Upper lobe of left lung (tissue), 6 donors: ENCODE results near the gene EXOC3. TPM values are rescaled to one million over a fixed set of nuclear protein-coding genes. Genes with fewer than 3 reads are reported as not detected.
A peak's percentile ranks its signal among the peaks of the same experiment; 100 is the strongest.

Experiments
- ATAC-seq, 2 donors: fragments of 200-7000 bp; cut with Tn5 transposase; one replicate each; pipeline ENCODE4 v1.9.1; 2022; ENCODE audit warnings: mild to moderate bottlenecking in 2 of 2, moderate library complexity in 2 of 2; ENCODE audit not compliant: low FRiP score in 2 of 2
- DNase-seq, 2 donors: peaks; one replicate each; pipeline ENCODE4 v3.0.0-alpha.2; 2019 to 2020
- H3K27ac ChIP-seq, 4 donors: fragments of 200-600 bp; sonication (generic); one replicate each; pipeline ENCODE4 v1.5.1; 2016 to 2019
- H3K27me3 ChIP-seq, 4 donors: fragments of 200-600 bp; sonication (generic); one replicate each; pipeline ENCODE4 v1.5.1; 2017 to 2019
- H3K36me3 ChIP-seq, 4 donors: fragments of 200-600 bp; sonication (generic); one replicate each; pipeline ENCODE4 v1.5.1; 2016 to 2019
- H3K4me1 ChIP-seq, 4 donors: fragments of 200-600 bp; sonication (generic); one replicate each; pipeline ENCODE4 v1.5.1; 2018 to 2019
- H3K4me3 ChIP-seq, 4 donors: fragments of 200-600 bp; sonication (generic); one replicate each; pipeline ENCODE4 v1.5.1; 2017 to 2019; ENCODE audit warnings: mild to moderate bottlenecking in 2 of 4, moderate library complexity in 1 of 4
- H3K9me3 ChIP-seq, 4 donors: fragments of 200-600 bp; sonication (generic); one replicate each; pipeline ENCODE4 v1.5.1; 2018 to 2019
- CTCF ChIP-seq, 6 experiments: fragments of 450-650 bp in 4 of 6; fragments of 200-600 bp in 2 of 6; sonication (generic) in 2 of 6; IDR thresholded peaks; one replicate each; pipeline ENCODE4 v1.5.1; 2016 to 2019; ENCODE audit warnings: antibody characterized with exemption in 6 of 6
- EP300 ChIP-seq, 4 donors: sonication (generic); formaldehyde crosslinking; IDR thresholded peaks; one replicate each; pipeline ENCODE4 v1.5.1; 2017; ENCODE audit warnings: antibody characterized with exemption in 4 of 4, control low read depth in 2 of 4
- POLR2A ChIP-seq, 4 donors: fragments of 450-650 bp; IDR thresholded peaks; one replicate each; pipeline ENCODE4 v1.5.1; 2016 to 2017; ENCODE audit warnings: antibody characterized with exemption in 4 of 4, mild to moderate bottlenecking in 2 of 4
- POLR2AphosphoS5 ChIP-seq, 2 donors: sonication (generic); formaldehyde crosslinking; IDR thresholded peaks; one replicate each; pipeline ENCODE4 v1.5.1; 2017; ENCODE audit warnings: antibody characterized with exemption in 2 of 2
- WGBS, 2 donors: methylation state at CpG; one replicate each; pipeline ENCODE4 v1.1.5; 2017 to 2018; 5-methylcytosine and 5-hydroxymethylcytosine counted together
- total RNA-seq, 6 donors: library from RNA; depleted of rRNA in 4 of 6; stranded (reverse); fragments of >200 nt in 4 of 6; gene quantifications; one replicate each; pipeline versions ENCODE4 v1.1.0 to v1.2.1, GENCODE V29; 2016 to 2021
- donor health status: DM: no; HTN: no; CAD: no; lungs with moderate emphysema.
- donor health status: DM: no; HTN: yes; CAD: no; lungs with severe emphysema.

EXOC3 gene
- total RNA-seq, 6 donors from 2014 or later: 43.6 to 149 (median 64.5) TPM

- TF ChIP-seq EP300 (IDR thresholded peaks at IDR 0.05): no peak
- no peak for TF ChIP-seq POLR2AphosphoS5 (IDR thresholded peaks at IDR 0.05)
- TF ChIP-seq POLR2A (IDR thresholded peaks at IDR 0.05): no peak
- TF ChIP-seq CTCF (IDR thresholded peaks at IDR 0.05): no peak
- Histone ChIP-seq H3K27me3 (no peaks in the 10 kb centered on the region), H3K4me1 (peaks cover 0 to 5% (median 0%) of the 10 kb centered on the region in 4 donors), H3K36me3 (no peaks in the 10 kb centered on the region), H3K9me3 (no peaks in the 10 kb centered on the region), H3K4me3 (no peak overlapping the region), H3K27ac (no peak overlapping the region)
- DNase-seq (peak in 1 of 2 donors; percentile 41), ATAC-seq (no peak)
- 81 to 87% methylated on average over 4 to 9 of the region's 9 CpGs for WGBS, 2 donors
Measured at GRCh38 chr5:423233-423565, 19.8 kb upstream of the EXOC3 start.

- Histone ChIP-seq H3K36me3 (no peaks in the 10 kb centered on the region), H3K27me3 (no peaks in the 10 kb centered on the region), H3K4me1 (peaks cover 0 to 5% (median 0%) of the 10 kb centered on the region in 4 donors), H3K27ac (no peak overlapping the region), H3K4me3 (no peak overlapping the region), H3K9me3 (no peaks in the 10 kb centered on the region)
- ATAC-seq: no peak
- TF ChIP-seq POLR2A (IDR thresholded peaks at IDR 0.05): no peak
- TF ChIP-seq POLR2AphosphoS5 (IDR thresholded peaks at IDR 0.05): no peak
- TF ChIP-seq EP300 (IDR thresholded peaks at IDR 0.05): no peak
- TF ChIP-seq CTCF (IDR thresholded peaks at IDR 0.05): no peak
- WGBS, 2 donors: 78 to 87% methylated on average over 10 to 19 of the region's 24 CpGs
- DNase-seq: peak in 1 of 2 donors; percentile 57
Measured at GRCh38 chr5:423626-424261, 19.2 kb upstream of the EXOC3 start.

GRCh38 chr5:424301-425110, 18.5 kb upstream of the EXOC3 start:
- Histone ChIP-seq H3K27ac (no peak overlapping the region), H3K36me3 (no peaks in the 10 kb centered on the region), H3K4me1 (peaks cover 0 to 5% (median 0%) of the 10 kb centered on the region in 4 donors), H3K27me3 (no peaks in the 10 kb centered on the region), H3K9me3 (no peaks in the 10 kb centered on the region), H3K4me3 (no peak overlapping the region)
- 82 to 91% methylated on average over 8 of the region's 11 CpGs for WGBS, 2 donors
- DNase-seq: peak in 1 of 2 donors; percentile 63
- peak in 1 of 2 donors; percentile 26 for ATAC-seq
- TF ChIP-seq EP300 (IDR thresholded peaks at IDR 0.05): no peak
- TF ChIP-seq POLR2AphosphoS5 (IDR thresholded peaks at IDR 0.05): no peak
- no peak for TF ChIP-seq POLR2A (IDR thresholded peaks at IDR 0.05)
- no peak for TF ChIP-seq CTCF (IDR thresholded peaks at IDR 0.05)

- H3K4me3 ChIP-seq: no peak overlapping the region
- H3K4me1 ChIP-seq: peaks cover 0 to 5% (median 0%) of the 10 kb centered on the region in 4 donors
- WGBS, 2 donors: 37 to 44% methylated on average over 5 of the region's 5 CpGs
- no peak for DNase-seq
- no peak for ATAC-seq
- no peak overlapping the region for H3K27ac ChIP-seq
- no peaks in the 10 kb centered on the region for H3K9me3 ChIP-seq
- TF ChIP-seq EP300 (IDR thresholded peaks at IDR 0.05) (no peak), CTCF (IDR thresholded peaks at IDR 0.05) (no peak), POLR2A (IDR thresholded peaks at IDR 0.05) (no peak)
- H3K27me3 ChIP-seq: no peaks in the 10 kb centered on the region
- H3K36me3 ChIP-seq: no peaks in the 10 kb centered on the region
Measured at GRCh38 chr5:425714-426113, 17.3 kb upstream of the EXOC3 start.
